Activated CD8-positive, alpha-beta memory T cell treated with anti-CD3 and anti-CD28 coated beads for 1 hour (primary cell): ENCODE measurements around the gene GCGR.

Experiments used
- DNase-seq, 2 donors: peaks; one replicate each; pipeline ENCODE4 v3.0.0-alpha.2; 2020; ENCODE audit warnings: low read depth in 1 of 2; ENCODE audit errors: extremely low read depth in 1 of 2

GCGR gene

GRCh38 chr17:81811705-81812570 is 8.0 kb downstream of the GCGR start:
- DNase-seq: no peak

GRCh38 chr17:81812571-81813370 is 8.8 kb downstream of the GCGR start:
- no peak for DNase-seq

GRCh38 chr17:81813371-81813684 is 9.4 kb downstream of the GCGR start:
- no peak for DNase-seq

- DNase-seq: no peak
These were observed 10.1 kb downstream of the GCGR start for GRCh38 chr17:81813861-81814683.

GRCh38 chr17:81814748-81815645 is 11.0 kb downstream of the GCGR start:
- no peak for DNase-seq

GRCh38 chr17:81815646-81815986 is 11.7 kb downstream of the GCGR start:
- no peak for DNase-seq

GRCh38 chr17:81817758-81818147 is 13.8 kb downstream of the GCGR start:
- DNase-seq: no peak

- no peak for DNase-seq
These were observed 15.8 kb downstream of the GCGR start for GRCh38 chr17:81819708-81820107.

GRCh38 chr17:81821147-81821546 is 17.2 kb downstream of the GCGR start:
- DNase-seq: no peak

GRCh38 chr17:81821603-81822311 is 17.8 kb downstream of the GCGR start:
- no peak for DNase-seq

- DNase-seq: no peak
These were observed 18.3 kb downstream of the GCGR start for GRCh38 chr17:81822312-81822637.

- DNase-seq: no peak
These were observed 19.3 kb downstream of the GCGR start for GRCh38 chr17:81822996-81823819.

- DNase-seq: no peak
These were observed 20.0 kb downstream of the GCGR start for GRCh38 chr17:81823820-81824550.

GRCh38 chr17:81824595-81824994 is 20.6 kb downstream of the GCGR start:
- no peak for DNase-seq

- no peak for DNase-seq
These were observed 22.0 kb downstream of the GCGR start for GRCh38 chr17:81825841-81826466.

- DNase-seq: no peak
These were observed 24.7 kb downstream of the GCGR start for GRCh38 chr17:81828656-81829055.

- DNase-seq: no peak
These were observed 25.9 kb downstream of the GCGR start for GRCh38 chr17:81829858-81830257.

- DNase-seq: no peak
These were observed 27.6 kb downstream of the GCGR start for GRCh38 chr17:81831563-81831956.
